Brain microvascular endothelial cell (primary cell): ENCODE results near the gene ATP9B.

ENCODE experiments used
- DNase-seq: peaks from one replicate; pipeline ENCODE4 v3.0.0-alpha.2; 2020
- H3K27ac ChIP-seq: fragments of 250-450 bp; sonication (Bioruptor Pico); 2 replicates; pipeline ENCODE4 v1.5.1; 2020; ENCODE audit warnings: mild to moderate bottlenecking, moderate library complexity
- H3K27me3 ChIP-seq: fragments of 250-450 bp; sonication (Bioruptor Pico); replicated peaks from 2 replicates; pipeline ENCODE4 v1.5.1; 2020; ENCODE audit warnings: mild to moderate bottlenecking
- H3K36me3 ChIP-seq: fragments of 250-450 bp; sonication (Bioruptor Pico); replicated peaks from 2 replicates; pipeline ENCODE4 v1.5.1; 2020; ENCODE audit warnings: mild to moderate bottlenecking
- H3K4me3 ChIP-seq: 2 replicates; pipeline ENCODE4 v1.5.1; 2011; ENCODE audit warnings: low read depth, mild to moderate bottlenecking, control low read depth, low read length, moderate library complexity
- CTCF ChIP-seq: IDR thresholded peaks from 2 replicates; pipeline ENCODE4 v1.5.1; 2011; ENCODE audit warnings: low read depth, mild to moderate bottlenecking, moderate library complexity, low read length, control low read depth, inconsistent platforms; ENCODE audit errors: missing control alignments
- in situ Hi-C: cut with HindIII; loops from 2 replicates; pipeline ENCODE4 v1.10.0; 2017; ENCODE audit warnings: low sequenced_read_pairs, low pct_ligation_motif_present

ATP9B gene

GRCh38 chr18:79290876-79291275 is 221.7 kb downstream of the ATP9B start:
- no peaks in the 10 kb centered on the region for H3K27me3 ChIP-seq
- in situ Hi-C loops: no loop called here
- no peaks in the 10 kb centered on the region for H3K36me3 ChIP-seq
- no peak for DNase-seq
- no peak overlapping the region for H3K4me3 ChIP-seq
- no peak for TF ChIP-seq CTCF
- no peak overlapping the region for H3K27ac ChIP-seq

DNA sequence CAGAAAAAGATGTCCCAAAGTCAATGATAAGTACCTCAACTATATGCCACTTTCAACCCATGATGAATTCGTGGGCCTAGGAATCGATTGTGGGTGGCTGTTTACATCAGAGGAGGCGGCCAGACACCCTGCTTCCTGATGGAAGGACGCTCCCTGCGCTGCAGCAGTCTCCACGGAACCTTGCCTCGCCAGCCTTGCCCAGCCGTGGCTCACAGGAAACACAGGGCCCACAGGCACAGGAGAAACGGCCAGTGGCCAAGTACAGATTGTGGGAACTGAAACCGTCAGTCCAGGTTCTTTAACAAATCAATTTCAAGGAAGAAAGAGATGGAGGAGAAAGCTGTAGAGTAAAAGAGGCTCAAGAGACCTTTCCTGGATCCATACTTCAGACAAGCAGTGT is 225.0 kb downstream of the ATP9B start:
- Histone ChIP-seq H3K27me3 (no peaks in the 10 kb centered on the region), H3K36me3 (no peaks in the 10 kb centered on the region), H3K27ac (no peak overlapping the region), H3K4me3 (no peak overlapping the region)
- in situ Hi-C loops: no loop called here
- no peak for DNase-seq
- TF ChIP-seq CTCF: no peak

GRCh38 chr18:79299272-79299671 is 230.1 kb downstream of the ATP9B start:
- Histone ChIP-seq H3K27me3 (no peaks in the 10 kb centered on the region), H3K4me3 (no peak overlapping the region), H3K27ac (no peak overlapping the region), H3K36me3 (no peaks in the 10 kb centered on the region)
- in situ Hi-C loops: no loop called here
- no peak for TF ChIP-seq CTCF
- no peak for DNase-seq

DNA sequence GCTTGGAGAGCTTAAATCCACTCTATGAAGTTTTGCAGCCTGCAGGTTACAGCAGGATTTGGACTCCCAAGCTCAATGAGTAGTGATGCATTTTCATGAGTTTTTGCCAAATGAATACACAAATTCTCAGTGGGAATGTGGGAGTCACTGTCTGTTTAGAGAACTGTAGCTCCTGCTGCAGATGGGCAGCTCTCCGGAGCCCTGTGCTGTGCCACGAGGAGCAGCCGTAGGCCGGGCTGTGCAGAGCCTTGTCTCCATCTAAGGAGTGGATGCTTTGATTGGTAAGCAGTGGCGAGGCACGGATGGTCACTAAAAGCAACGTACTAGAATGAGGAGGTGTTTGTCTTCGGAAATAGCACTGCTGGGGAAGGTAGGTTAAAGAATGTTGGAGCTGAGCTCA is 230.5 kb downstream of the ATP9B start:
- in situ Hi-C loops: no loop called here
- H3K27me3 ChIP-seq: no peaks in the 10 kb centered on the region
- no peak for TF ChIP-seq CTCF
- no peak overlapping the region for H3K27ac ChIP-seq
- DNase-seq: no peak
- no peak overlapping the region for H3K4me3 ChIP-seq
- no peaks in the 10 kb centered on the region for H3K36me3 ChIP-seq

GRCh38 chr18:79300413-79300812 is 231.2 kb downstream of the ATP9B start:
- TF ChIP-seq CTCF: no peak
- in situ Hi-C loops: no loop called here
- no peaks in the 10 kb centered on the region for H3K27me3 ChIP-seq

GRCh38 chr18:79302120-79302519 is 232.9 kb downstream of the ATP9B start:
- Histone ChIP-seq H3K4me3 (no peak overlapping the region), H3K27me3 (no peaks in the 10 kb centered on the region), H3K27ac (no peak overlapping the region), H3K36me3 (no peaks in the 10 kb centered on the region)
- DNase-seq: no peak
- TF ChIP-seq CTCF: no peak
- in situ Hi-C loops: no loop called here

More at GRCh38 chr18:79300413-79300812, 231.2 kb downstream of the ATP9B start:
- Histone ChIP-seq H3K36me3 (no peaks in the 10 kb centered on the region), H3K4me3 (no peak overlapping the region), H3K27ac (no peak overlapping the region)
- DNase-seq: no peak
